GM21447 (cell line): ENCODE measurements around the gene DNLZ.
"Not testable (repeated sequence)": the region's sequence is repeated elsewhere in the genome, so short reads cannot be mapped to it uniquely, and the experiment has no call there.

Source experiments
- ATAC-seq: cut with Tn5 transposase; IDR thresholded peaks from one replicate; pipeline ENCODE4 v1.9.1; 2021; ENCODE audit not compliant: unreplicated experiment

The DNLZ gene

DNA sequence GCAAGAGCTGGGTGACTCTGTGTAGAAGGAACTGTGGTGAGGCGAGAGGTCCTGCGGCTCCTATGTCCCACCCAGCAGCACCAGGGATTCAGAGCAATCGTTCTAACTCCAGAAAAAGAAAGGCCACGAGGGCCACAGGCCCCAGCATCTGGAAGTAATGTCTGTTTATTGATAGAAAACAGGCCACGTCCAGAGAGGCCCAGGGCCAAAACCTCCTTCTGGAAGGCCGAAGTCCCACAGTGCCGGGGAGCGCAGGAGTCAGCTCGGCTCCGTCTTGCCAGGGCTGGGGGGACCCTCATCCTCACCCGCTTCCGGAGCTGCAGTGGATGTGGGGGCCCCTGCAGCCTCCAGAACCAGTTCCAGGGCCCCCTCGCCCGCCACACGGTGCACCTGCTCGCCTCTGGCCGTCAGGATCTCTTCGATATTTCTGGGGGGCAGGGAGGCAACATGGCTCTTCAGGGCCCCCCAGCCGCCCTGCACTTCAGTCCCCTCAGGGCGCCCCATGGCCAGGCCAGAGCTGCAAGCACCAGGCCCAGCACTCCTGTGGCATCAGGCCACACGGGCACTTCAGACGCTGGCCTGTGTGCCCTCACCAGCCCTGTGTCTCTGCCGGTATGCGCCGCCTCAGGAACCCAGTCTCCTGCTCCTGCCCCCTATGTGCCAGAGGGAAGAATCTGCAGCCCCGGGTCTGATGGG, 1.6 kb downstream of the DNLZ start:
- ATAC-seq, result no peak

DNA sequence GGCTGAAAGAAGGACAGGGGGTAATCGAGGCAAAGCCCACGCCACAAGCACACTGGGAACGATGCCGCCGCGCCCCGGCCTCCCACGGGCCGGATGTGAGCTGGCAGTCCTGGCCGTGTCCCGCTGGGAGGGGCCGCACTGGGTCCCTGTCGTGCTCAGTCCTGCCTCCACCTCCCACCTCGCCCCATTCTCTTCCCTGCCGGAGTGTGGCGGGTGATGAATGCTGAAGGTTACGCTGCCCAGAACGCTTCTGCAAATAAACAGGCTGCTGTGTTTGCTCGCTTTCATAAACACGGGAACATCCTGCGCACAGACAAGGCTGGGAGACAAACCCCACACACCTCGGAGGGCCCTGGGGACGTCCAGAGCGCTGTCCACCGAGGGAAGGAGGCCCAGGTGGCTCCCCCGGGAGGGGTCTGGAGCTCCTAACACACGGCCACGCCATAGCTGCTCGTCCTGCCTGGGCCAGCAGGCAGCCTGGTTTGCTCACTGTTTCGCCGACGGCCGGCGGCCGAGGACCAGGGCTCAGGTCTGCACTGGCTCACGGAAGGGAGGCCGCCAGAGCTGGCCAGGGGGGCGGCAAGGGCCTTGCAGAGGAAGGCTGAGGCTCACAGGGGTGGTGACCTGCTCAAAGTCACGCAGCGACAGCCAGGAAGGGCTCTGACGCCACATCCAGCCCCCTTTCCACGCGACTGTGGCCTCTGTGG, 2.3 kb downstream of the DNLZ start:
- ATAC-seq, result no peak

DNA sequence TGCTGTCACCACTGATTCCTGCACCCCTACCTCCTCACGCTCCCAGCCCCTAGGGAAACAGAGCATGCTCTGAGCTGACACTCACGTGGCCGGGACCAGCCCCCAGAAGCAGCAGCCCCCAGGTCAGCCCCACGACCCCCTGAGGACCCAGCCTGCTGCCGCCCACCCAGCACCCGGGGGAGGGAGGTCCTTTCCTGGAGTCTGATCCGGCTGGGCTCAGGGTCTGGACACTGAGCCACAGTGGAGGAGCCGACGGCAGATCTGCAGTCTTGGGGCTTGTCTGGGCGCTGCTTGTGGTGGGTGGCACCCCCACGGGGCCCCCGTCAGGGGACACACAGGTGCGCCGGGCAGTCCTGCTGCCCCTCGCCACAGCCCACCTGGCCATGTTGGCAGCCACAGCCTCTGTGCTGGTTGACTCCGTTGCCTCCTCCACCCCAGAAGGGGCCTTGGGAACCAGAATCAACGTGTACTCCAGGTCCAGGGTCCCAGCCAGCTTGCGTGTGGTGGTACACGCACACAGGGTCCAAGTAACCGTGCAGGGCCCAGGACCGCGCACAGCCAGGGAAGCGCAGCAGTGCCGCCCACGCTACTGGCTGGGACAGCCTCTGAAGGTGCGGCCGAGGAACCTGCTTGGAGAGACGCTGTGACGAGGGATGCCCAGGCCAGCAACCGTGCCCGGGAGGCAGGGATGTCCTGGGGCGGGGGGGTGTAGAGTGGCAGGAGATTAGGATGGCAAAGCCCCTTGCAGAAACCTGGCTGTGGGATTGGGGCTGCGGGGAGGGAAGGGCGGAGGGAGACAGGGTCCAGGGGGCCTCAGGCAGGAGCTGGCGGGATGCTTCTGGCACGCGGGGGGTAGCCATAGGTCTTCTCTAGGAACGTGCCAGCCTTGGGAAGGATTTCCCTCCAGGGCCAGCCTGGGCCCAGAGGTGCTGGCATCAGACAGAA, 3.5 kb downstream of the DNLZ start:
- ATAC-seq, result no peak

DNA sequence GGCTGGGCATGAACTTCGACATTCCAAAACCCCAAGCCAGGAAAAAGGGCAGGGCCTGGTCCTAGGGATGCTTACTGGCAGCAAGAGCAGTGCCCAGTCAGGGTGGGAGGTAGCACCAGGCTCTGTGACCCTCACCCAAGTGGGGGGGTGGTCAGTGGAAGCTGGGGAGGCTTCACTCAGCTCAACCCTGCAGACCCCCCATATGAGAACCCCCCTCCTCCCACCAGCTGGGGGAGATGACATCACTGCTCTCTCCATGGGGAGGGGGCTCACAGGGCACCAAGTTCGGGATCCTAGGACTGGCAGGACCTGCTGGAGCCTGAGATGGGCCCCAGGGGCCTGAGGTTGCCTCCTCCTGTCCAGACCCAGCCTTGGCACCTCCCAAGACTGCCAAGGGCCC, 4.7 kb downstream of the DNLZ start:
- ATAC-seq, result no peak

DNA sequence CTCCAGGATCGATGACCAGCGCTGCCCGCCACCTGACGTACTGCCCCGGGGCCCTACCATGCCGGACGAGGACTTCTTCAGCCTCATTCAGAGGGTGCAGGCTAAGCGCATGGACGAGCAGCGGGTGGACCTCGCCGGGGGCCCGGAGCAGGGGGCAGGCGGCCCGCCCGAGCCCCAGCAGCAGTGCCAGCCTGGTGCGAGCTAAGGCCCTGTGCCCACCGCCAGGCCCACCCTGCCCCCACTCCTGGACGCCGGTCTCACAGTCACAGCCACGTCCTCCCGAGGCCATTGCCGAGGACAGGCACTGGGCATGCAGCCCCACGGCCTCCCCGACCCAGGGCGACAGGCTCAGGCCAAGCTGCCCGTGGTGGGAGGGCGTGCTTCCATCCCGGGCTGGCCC, 5.5 kb downstream of the DNLZ start:
- no peak for ATAC-seq

DNA sequence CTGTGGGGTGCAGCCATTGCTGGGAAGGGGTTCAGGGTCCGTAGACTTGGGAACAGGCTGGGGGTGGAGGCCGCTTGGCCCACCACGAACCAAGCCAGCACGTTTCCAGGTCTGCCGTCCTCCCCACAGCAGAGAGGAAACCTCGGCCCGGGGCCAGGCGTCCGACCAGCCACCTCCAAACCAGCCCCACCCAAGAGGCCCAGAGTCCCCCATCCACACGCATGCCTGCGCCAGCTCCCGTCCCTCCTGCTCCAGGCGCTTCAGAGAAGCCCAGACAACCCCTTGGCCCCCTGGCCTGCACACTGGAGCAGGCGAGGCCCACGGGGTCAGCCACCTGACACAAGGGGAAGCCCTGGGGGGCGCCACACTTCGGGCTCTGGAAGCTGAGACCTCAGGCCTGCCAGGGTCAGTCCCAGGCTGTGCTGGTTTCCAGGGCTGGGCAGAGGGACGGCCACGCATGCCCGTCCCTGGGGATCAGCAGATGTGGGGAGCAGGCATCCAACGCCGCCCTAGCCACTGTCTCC, 6.3 kb downstream of the DNLZ start:
- ATAC-seq, result no peak

DNA sequence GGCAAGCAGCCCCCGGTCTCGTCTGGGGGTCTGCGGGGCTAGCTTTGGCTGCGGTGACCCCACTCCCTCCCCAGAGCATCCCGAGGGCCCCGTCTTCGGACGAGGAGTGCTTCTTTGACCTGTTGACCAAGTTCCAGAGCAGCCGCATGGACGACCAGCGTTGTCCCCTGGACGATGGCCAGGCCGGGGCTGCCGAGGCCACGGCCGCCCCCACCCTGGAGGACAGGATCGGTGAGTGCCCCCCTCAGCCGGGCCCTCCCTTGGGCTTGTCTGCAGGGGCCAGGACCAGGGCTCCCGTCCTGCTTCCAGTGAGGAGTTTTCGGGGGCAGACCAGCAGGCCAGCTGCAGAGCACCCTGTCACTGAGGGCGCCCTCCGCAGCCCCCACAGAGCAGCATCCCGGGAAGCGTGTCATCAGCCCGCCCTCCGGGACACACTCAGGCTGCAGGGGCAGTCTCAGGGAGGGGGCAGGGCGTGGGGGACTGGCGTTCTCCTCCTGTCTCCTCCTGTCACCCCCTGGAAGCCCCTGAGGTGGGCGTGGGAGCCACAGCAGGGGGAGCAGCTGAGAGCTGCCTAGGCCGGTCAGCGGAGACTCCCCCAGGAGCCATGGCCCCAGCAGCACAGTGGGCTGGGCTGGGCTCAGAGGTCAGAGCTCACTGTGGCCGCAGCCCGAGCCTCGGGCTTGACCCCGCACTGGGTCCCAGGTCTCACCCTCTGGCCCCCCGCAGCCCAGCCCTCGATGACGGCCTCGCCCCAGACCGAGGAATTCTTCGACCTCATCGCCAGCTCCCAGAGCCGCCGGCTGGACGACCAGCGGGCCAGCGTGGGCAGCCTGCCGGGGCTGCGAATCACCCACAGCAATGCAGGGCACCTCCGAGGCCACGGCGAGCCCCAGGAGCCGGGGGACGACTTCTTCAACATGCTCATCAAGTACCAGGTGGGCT, 7.7 kb downstream of the DNLZ start:
- ATAC-seq, result no peak

DNA sequence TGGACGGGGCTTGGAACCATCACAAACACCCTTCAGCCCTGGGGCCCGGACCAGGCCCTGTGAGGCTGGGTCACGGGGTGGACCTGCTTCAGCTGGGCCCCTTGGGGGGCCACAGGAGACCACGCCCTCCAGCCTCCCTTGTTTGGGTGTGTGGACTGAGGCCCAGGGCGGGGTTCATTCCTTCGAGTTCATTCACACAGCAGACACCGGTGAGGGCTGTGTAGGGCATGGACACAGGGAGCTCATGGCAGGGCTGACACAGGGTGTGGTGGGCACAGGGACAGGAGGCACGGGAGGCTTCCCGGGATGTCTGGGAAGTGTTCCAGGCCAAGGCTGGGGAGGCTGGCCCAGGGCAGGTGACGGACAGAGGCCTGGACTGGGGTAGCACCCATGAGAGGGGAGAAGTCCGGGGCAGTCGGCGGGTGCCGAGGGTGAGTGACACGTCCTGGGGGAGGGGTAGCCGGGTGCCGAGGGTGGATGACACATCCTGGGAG, 8.9 kb downstream of the DNLZ start:
- no peak for ATAC-seq

DNA sequence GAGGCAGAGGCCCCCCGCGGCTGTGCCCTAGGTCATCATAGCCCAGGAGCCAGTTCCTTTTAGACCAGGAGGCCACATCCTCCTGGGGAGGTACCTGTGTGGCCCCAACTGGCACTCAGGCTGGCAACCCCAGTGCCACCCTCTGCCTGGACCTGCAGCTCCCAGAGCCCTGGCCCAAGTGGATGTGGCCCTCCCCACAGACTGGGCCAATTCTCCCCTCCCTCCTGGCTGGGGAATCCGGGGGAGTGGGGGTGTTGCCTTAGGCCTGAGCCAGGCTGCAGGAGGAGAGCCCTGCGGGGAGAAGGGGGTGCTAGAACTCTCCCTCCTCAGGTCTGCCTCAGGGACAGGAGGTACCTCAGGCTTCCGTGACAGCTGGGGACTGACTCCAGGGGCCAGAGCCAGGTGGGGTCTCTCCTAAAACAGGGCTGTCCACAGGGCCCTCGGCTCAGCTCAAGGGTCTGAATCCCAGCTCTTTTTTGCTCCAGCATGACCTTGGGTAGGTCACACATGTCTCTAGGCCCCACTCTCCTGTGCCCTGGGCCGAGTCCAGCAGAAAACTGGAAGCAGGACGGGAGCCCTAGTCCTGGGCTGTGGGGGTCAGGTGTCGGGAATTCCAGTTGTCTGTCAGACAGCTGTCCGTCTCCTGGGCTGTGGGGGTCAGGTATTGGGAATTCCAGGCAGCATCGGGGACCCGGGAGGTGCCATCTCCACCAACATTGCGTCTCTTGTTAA, 9.6 kb downstream of the DNLZ start:
- no peak for ATAC-seq

DNA sequence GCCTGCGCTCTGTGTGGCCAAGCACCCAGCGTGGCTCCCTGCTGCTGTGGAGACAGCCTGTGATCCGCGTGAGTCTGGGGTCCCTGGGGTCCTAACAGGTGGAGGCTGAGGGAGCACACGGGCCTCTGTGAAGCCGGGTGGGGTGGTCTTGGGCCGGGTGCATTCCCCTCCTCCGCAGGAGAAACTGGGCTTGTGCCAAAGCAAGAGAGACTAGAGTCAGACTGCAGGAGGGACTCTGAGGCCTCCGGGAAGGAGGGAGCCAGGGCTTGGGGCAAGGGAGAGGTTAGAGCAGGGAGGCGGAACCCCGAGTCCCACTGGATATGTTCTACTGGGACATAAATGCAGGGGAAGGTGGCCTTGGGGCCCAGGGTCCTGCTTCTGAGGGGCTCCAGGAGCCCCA, 10.5 kb downstream of the DNLZ start:
- no peak for ATAC-seq

DNA sequence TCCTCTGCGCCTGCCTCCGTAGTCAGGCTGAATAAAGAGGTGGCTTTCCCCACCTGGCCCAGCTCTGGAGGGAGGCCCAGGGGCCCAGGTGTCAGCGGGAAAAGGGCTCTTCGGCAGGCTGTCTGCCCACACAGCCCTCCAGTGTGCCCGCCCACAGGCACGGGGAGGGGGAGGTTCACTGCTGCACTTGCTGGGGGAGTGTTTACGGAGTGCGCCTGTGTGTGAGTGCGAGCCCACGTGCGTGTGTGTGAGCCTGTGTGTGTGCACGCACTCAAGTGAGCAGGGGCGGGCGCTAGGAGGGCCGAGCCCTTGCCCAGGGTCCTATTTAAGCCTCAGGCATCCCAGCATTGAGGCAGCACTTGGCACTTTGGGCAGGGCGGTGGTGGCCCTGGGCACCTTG, 10.9 kb downstream of the DNLZ start:
- no peak for ATAC-seq

DNA sequence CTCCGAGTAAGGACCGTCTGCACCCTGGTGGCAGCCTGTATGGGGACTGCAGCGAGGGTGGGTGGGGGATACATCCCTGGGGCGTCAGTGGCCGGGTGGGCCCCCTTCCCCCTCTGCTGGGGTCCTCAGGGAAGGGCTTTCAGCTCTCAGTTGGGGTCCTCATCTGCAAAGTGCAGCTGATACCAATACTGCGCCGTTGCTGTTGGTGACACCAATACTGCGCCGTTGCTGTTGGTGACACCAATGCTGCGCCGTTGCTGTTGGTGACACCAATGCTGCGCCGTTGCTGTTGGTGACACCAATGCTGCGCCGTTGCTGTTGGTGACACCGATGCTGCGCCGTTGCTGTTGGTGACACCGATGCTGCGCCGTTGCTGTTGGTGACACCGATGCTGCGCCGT, 11.7 kb downstream of the DNLZ start:
- not testable (repeated sequence) for ATAC-seq

DNA sequence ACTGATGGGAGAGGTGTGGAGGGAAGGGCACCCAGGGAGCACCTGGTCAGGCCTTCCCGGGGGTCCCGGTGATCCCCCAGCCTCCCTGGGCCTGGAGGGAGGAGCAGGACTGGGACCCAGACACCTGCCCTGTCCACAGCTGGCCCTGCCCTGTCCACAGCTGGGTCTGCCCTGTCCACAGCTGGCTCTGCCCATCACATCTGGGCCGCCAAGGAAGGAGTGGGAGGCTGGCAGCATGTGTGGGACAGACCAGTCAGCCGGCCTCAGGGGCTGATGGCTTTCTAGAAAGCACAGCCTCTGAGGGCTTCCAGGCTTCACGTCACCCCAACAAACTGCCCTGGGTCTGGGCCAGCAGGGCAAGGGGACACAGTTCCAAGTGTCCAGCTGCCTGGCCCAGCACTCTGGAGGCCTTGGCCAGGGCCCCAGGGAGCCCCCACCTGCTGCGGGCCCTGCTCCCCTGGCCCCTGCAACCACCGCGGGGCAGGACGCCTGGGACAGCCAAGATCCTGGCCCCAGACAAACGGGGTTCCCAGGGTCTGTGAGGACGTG, 12.2 kb downstream of the DNLZ start:
- ATAC-seq, result no peak

DNA sequence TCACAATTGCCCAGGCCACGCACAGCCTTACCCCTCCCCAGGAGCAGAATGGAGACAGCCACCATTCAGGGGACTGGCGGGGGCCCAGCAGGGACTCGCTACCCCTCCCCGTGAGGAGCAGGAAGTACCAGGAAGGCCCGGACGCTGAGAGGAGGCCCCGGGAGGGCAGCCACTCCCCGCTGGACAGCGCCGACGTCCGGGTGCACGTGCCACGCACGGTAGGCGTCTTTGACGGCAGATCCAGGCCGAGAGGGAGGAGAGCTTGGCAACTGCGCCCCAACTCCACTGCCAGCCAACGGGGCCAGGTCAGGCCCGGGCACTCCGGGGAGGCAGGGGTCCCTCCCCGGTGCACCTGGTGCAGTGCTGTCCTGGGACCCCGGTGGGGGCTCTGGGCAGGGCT, 14.0 kb downstream of the DNLZ start:
- ATAC-seq, result no peak

DNA sequence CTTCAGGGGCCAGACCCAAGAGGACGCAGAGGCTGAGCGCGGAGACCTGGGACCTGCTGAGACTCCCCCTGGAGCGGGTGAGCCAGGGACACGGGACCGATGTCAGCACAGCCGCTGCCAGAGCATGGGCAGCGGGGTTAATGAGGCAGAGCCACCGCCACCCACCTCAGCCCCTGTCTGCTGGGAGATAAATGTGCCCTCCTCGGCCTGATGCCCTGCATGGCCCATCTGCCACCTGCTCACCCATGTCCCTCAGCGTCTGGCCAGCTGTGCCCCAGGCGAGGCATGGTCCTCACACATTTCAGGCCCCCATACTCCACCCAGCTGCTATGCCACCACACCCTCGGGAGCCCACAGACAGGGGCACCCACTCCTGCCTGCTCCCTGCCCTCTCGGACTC, 14.9 kb downstream of the DNLZ start:
- ATAC-seq, result no peak

DNA sequence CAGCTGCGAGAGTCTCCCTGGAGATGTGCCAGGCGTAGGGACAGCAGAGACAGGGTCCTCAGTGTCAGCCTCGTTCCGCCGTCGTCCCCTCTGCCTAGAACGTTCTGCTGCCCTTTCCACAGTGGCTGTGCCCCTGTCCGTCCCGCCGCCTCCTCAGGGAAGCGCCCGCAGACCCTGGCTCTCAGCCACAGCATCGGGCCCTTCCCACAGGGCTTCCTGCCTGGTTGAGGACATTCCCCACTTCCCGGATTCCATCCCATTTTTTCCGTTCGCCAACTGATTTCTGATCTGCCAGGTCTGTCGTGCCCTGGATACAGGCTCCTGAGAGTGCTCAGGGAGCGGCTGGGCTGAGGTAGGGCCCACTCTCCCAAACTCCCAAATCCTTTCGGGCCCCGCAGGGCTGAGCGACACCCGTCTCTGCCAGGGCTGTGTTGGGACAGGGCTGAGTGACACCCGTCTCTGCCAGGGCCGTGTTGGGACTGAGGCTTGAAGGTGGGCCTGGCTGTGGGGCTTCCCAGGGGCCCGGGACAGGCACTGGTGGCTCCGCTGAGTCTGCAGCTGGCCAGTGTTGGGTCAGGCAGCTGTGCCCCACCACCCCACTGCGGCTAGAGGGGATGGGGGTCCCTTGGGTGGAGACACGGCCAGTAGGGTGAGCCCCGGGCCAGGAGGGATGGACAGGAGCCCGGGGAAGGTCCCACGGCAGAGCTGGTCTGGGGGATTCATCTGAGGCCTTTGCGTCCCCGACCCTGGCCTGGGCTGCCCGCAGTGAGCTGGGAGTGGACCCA, 15.9 kb downstream of the DNLZ start:
- ATAC-seq, result no peak

DNA sequence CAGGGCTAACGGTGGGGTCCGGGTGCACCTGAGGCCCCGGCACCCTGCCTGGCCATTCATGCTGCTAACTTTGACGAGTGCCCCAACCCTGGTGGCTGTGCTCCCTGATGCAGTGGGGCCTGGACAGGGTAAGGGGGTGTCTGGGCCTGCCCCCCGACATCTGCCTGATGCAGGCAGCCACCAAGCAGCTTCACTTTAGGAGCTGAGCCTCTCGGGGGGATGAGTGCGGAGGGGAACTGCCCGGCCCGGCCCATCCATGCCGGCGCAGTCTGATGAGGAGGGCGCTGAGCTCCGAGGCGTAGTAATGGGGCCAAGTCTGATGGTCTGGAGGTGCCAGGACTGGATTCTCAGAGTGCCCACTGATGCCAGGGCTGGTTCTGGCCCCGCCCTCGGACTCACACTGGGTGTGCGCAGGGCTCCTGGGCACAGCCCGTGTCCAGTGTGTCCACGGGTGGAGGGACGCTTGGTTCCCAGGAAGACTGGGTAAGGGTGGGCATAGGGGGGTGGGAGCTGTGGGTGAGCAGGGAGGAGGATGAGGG, 16.5 kb downstream of the DNLZ start:
- ATAC-seq, result no peak

DNA sequence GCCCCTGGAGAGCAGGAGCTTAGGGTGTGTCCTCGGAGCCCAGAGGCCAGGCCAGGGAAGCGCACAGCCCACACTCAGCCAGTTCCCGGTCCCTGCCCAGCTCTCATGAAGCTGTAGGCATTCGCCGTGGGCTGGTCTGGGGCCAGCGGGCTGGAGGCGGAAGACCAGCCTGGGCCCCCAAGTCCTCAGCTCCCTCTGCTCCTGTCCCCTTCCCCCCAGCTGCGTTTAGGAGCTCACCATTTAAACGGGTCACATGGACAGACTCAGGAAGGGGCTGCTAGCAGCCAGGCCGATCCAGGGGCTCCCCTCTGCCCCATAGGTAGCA, 17.4 kb downstream of the DNLZ start:
- no peak for ATAC-seq
